Measurements from ENCODE around the gene ROPN1B. TPM values are rescaled to one million over a fixed set of nuclear protein-coding genes. Genes with fewer than 3 reads are reported as not detected.
"Not testable (repeated sequence)": the region's sequence is repeated elsewhere in the genome, so short reads cannot be mapped to it uniquely, and the experiment has no call there.

The ROPN1B gene
- total RNA-seq, 1 donor from 2014 or later, result not detected

GRCh38 chr3:125960456-125961288 lies 8.3 kb upstream of the ROPN1B start:
- Mint-ChIP-seq H3K27me3 (peaks cover 23% of the 10 kb centered on the region), H3K4me3 (ENCODE audit: low read depth) (no peak overlapping the region), H3K27ac (no peak overlapping the region), H3K4me1 (ENCODE audit: low read depth) (no peaks in the 10 kb centered on the region), H3K36me3 (ENCODE audit: insufficient read depth) (no peaks in the 10 kb centered on the region), H3K9me3 (ENCODE audit: low read depth) (no peaks in the 10 kb centered on the region)
- no peak for DNase-seq (ENCODE audit: low spot score, unreplicated experiment)
- no peak for TF ChIP-seq CTCF (IDR thresholded peaks at IDR 0.05; ENCODE audit: unreplicated experiment)

GRCh38 chr3:125961289-125961589 lies 7.7 kb upstream of the ROPN1B start:
- H3K4me3 Mint-ChIP-seq (ENCODE audit: low read depth), result no peak overlapping the region
- H3K9me3 Mint-ChIP-seq (ENCODE audit: low read depth), result no peaks in the 10 kb centered on the region
- H3K36me3 Mint-ChIP-seq (ENCODE audit: insufficient read depth), result no peaks in the 10 kb centered on the region
- DNase-seq (ENCODE audit: low spot score, unreplicated experiment), result no peak
- no peaks in the 10 kb centered on the region for H3K4me1 Mint-ChIP-seq (ENCODE audit: low read depth)
- peaks cover 23% of the 10 kb centered on the region for H3K27me3 Mint-ChIP-seq
- no peak for TF ChIP-seq CTCF (IDR thresholded peaks at IDR 0.05; ENCODE audit: unreplicated experiment)
- no peak overlapping the region for H3K27ac Mint-ChIP-seq

- H3K4me3 Mint-ChIP-seq (ENCODE audit: low read depth); H3K36me3 Mint-ChIP-seq (ENCODE audit: insufficient read depth); H3K27ac Mint-ChIP-seq; H3K9me3 Mint-ChIP-seq (ENCODE audit: low read depth); DNase-seq (ENCODE audit: low spot score, unreplicated experiment); H3K4me1 Mint-ChIP-seq (ENCODE audit: low read depth): not testable (repeated sequence)
- H3K27me3 Mint-ChIP-seq, result peaks cover 10% of the 10 kb centered on the region
Measured at GRCh38 chr3:125963834-125964233, 5.1 kb upstream of the ROPN1B start.

GRCh38 chr3:125965505-125965904 lies 3.5 kb upstream of the ROPN1B start:
- no peaks in the 10 kb centered on the region for H3K36me3 Mint-ChIP-seq (ENCODE audit: insufficient read depth)
- H3K4me1 Mint-ChIP-seq (ENCODE audit: low read depth), result no peaks in the 10 kb centered on the region
- peaks cover 15% of the 10 kb centered on the region for H3K27me3 Mint-ChIP-seq
- H3K27ac Mint-ChIP-seq, result no peak overlapping the region
- no peak for DNase-seq (ENCODE audit: low spot score, unreplicated experiment)
- no peak for TF ChIP-seq CTCF (IDR thresholded peaks at IDR 0.05; ENCODE audit: unreplicated experiment)
- H3K4me3 Mint-ChIP-seq (ENCODE audit: low read depth), result no peak overlapping the region
- H3K9me3 Mint-ChIP-seq (ENCODE audit: low read depth), result no peaks in the 10 kb centered on the region

- TF ChIP-seq CTCF (IDR thresholded peaks at IDR 0.05; ENCODE audit: unreplicated experiment), result no peak
- Mint-ChIP-seq H3K27me3 (peaks cover 31% of the 10 kb centered on the region), H3K4me3 (ENCODE audit: low read depth) (no peak overlapping the region), H3K36me3 (ENCODE audit: insufficient read depth) (no peaks in the 10 kb centered on the region), H3K9me3 (ENCODE audit: low read depth) (no peaks in the 10 kb centered on the region), H3K4me1 (ENCODE audit: low read depth) (peaks cover 3% of the 10 kb centered on the region), H3K27ac (no peak overlapping the region)
- no peak for DNase-seq (ENCODE audit: low spot score, unreplicated experiment)
Measured at GRCh38 chr3:125967156-125967555, 1.8 kb upstream of the ROPN1B start.

- DNase-seq (ENCODE audit: low spot score, unreplicated experiment); H3K4me1 Mint-ChIP-seq (ENCODE audit: low read depth); H3K9me3 Mint-ChIP-seq (ENCODE audit: low read depth); H3K27ac Mint-ChIP-seq; H3K4me3 Mint-ChIP-seq (ENCODE audit: low read depth); H3K36me3 Mint-ChIP-seq (ENCODE audit: insufficient read depth): not testable (repeated sequence)
- peaks cover 35% of the 10 kb centered on the region for H3K27me3 Mint-ChIP-seq
Measured at GRCh38 chr3:125968121-125968520, 857 bp upstream of the ROPN1B start.
